ENCODE results near the gene CRK. TPM values are rescaled to one million over a fixed set of nuclear protein-coding genes. Genes with fewer than 3 reads are reported as not detected.
A peak's percentile ranks its signal among the peaks of the same experiment; 100 is the strongest.
"Not testable (repeated sequence)": the region's sequence is repeated elsewhere in the genome, so short reads cannot be mapped to it uniquely, and the experiment has no call there.

Gene CRK
- total RNA-seq, 2 donors from 2014 or later = 36.0 to 49.8 TPM

- no peak overlapping the region for H3K4me3 ChIP-seq
- DNase-seq (ENCODE audit: low spot score) = no peak
- H3K9me3 ChIP-seq = no peaks in the 10 kb centered on the region
- no peaks in the 10 kb centered on the region for H3K36me3 ChIP-seq
- H3K27ac ChIP-seq = peak overlapping the region; percentile 34 to 51
- H3K4me1 ChIP-seq = peaks cover 0 to 97% of the 10 kb centered on the region in 2 donors
- TF ChIP-seq CTCF (IDR thresholded peaks at IDR 0.05) = no peak
- H3K27me3 ChIP-seq = no peaks in the 10 kb centered on the region
These were observed 76.1 kb downstream of the CRK start for GRCh38 chr17:1379930-1380313.

GRCh38 chr17:1379208-1379929 is 76.7 kb downstream of the CRK start:
- Histone ChIP-seq H3K4me3 (no peak overlapping the region), H3K36me3 (no peaks in the 10 kb centered on the region), H3K27ac (peak overlapping the region; percentile 34 to 51), H3K4me1 (peaks cover 0 to 98% of the 10 kb centered on the region in 2 donors), H3K9me3 (no peaks in the 10 kb centered on the region), H3K27me3 (no peaks in the 10 kb centered on the region)
- TF ChIP-seq CTCF (IDR thresholded peaks at IDR 0.05) = no peak
- no peak for DNase-seq (ENCODE audit: low spot score)

- not testable (repeated sequence) for H3K9me3 ChIP-seq; H3K4me3 ChIP-seq; H3K27me3 ChIP-seq; H3K36me3 ChIP-seq; H3K27ac ChIP-seq; DNase-seq (ENCODE audit: low spot score)
- peaks cover 0 to 98% of the 10 kb centered on the region in 2 donors for H3K4me1 ChIP-seq
These were observed 77.6 kb downstream of the CRK start for GRCh38 chr17:1378476-1378860.

- H3K27ac ChIP-seq = peak overlapping the region in 1 of 2 donors; percentile 5
- TF ChIP-seq CTCF (IDR thresholded peaks at IDR 0.05) = no peak
- no peaks in the 10 kb centered on the region for H3K36me3 ChIP-seq
- no peaks in the 10 kb centered on the region for H3K9me3 ChIP-seq
- H3K4me1 ChIP-seq = peaks cover 0 to 95% of the 10 kb centered on the region in 2 donors
- no peaks in the 10 kb centered on the region for H3K27me3 ChIP-seq
- H3K4me3 ChIP-seq = no peak overlapping the region
- no peak for DNase-seq (ENCODE audit: low spot score)
These were observed 78.7 kb downstream of the CRK start for GRCh38 chr17:1377334-1377733.

- H3K27ac ChIP-seq = no peak overlapping the region
- TF ChIP-seq CTCF (IDR thresholded peaks at IDR 0.05) = no peak
- peaks cover 0 to 97% of the 10 kb centered on the region in 2 donors for H3K4me1 ChIP-seq
- H3K27me3 ChIP-seq = no peaks in the 10 kb centered on the region
- no peak for DNase-seq (ENCODE audit: low spot score)
- no peaks in the 10 kb centered on the region for H3K36me3 ChIP-seq
- no peaks in the 10 kb centered on the region for H3K9me3 ChIP-seq
- H3K4me3 ChIP-seq = no peak overlapping the region
These were observed 80.0 kb downstream of the CRK start for GRCh38 chr17:1376061-1376460.

- Histone ChIP-seq H3K4me1 (peaks cover 0 to 97% of the 10 kb centered on the region in 2 donors), H3K9me3 (no peaks in the 10 kb centered on the region), H3K27ac (no peak overlapping the region), H3K27me3 (no peaks in the 10 kb centered on the region), H3K4me3 (no peak overlapping the region), H3K36me3 (no peaks in the 10 kb centered on the region)
- no peak for DNase-seq (ENCODE audit: low spot score)
- TF ChIP-seq CTCF (IDR thresholded peaks at IDR 0.05) = no peak
These were observed 80.4 kb downstream of the CRK start for GRCh38 chr17:1375615-1376014.
